Neural progenitor cell (in vitro differentiated cells): Measurements from ENCODE around the gene PTHLH.

Source experiments
- CTCF ChIP-seq: fragments of 200-600 bp; sonication (generic); IDR thresholded peaks from 2 replicates; pipeline ENCODE4 v1.5.1; 2017; ENCODE audit warnings: antibody characterized with exemption, mild to moderate bottlenecking
- EZH2 ChIP-seq: fragments of 200-600 bp; sonication (generic); IDR thresholded peaks from 2 replicates; pipeline ENCODE4 v1.6.1; 2017; ENCODE audit warnings: antibody characterized with exemption, mild to moderate bottlenecking, moderate library complexity

DNA sequence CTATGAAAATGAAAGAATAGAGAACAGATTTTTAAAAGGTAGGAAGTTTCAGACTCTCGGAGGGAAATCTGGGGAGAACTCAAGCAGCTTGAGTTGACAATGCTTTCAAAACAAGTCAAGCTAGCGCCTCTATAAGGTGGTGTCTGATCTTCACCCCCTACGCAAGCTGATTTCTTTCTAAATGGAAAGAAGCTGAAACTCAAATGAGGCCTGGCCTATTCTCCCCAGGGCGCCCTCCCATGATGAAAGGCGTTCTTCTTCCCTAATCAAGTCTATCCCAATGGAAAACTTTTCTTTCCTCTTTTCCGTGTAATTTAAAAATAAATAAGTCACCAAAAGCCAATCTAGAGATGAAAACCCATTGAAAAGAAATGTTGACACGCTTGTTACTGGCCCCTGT is 20.6 kb downstream of the PTHLH start:
- TF ChIP-seq CTCF (no peak), EZH2 (no peak)
